IPS DF 6.9 (cell line): ENCODE measurements around the gene EFCAB9.

Experiments
- DNase-seq: peaks from one replicate; pipeline ENCODE4 v3.0.0-alpha.2; 2013; ENCODE audit warnings: low read depth, low spot score
- H3K27ac ChIP-seq: one replicate; pipeline ENCODE4 v1.5.1; 2013; ENCODE audit warnings: low read length, control low read depth
- H3K27me3 ChIP-seq: 2 replicates; pipeline ENCODE4 v1.6.1; 2013; ENCODE audit warnings: mild to moderate bottlenecking, low read length; ENCODE audit not compliant: control insufficient read depth, insufficient read depth
- H3K36me3 ChIP-seq: 2 replicates; pipeline ENCODE4 v1.6.1; 2013; ENCODE audit warnings: low read length; ENCODE audit not compliant: control insufficient read depth, insufficient read depth
- H3K4me1 ChIP-seq: 2 replicates; pipeline ENCODE4 v1.6.1; 2013; ENCODE audit warnings: low read length; ENCODE audit not compliant: control insufficient read depth, insufficient read depth
- H3K4me3 ChIP-seq: 2 replicates; pipeline ENCODE4 v1.5.1; 2013; ENCODE audit warnings: mild to moderate bottlenecking, low read length
- H3K9me3 ChIP-seq: 2 replicates; pipeline ENCODE4 v1.6.1; 2013; ENCODE audit warnings: low read length, inconsistent platforms; ENCODE audit not compliant: control insufficient read depth, insufficient read depth
- WGBS: extraction: QIAGEN DNeasy Blood & Tissue Kit; methylation state at CpG from one replicate; pipeline ENCODE4 v1.1.7; 2013; ENCODE audit warnings: mixed read lengths, missing lambda C conversion rate; ENCODE audit not compliant: insufficient read length, insufficient coverage; 5-methylcytosine and 5-hydroxymethylcytosine counted together

EFCAB9 gene

GRCh38 chr5:172235132-172235780 lies 41.3 kb downstream of the EFCAB9 start:
- no peak for DNase-seq
- no peak overlapping the region for H3K27ac ChIP-seq
- H3K4me3 ChIP-seq: no peak overlapping the region

GRCh38 chr5:172235827-172236736 lies 42.1 kb downstream of the EFCAB9 start:
- Histone ChIP-seq H3K27me3 (no peaks in the 10 kb centered on the region), H3K4me3 (no peak overlapping the region), H3K9me3 (no peaks in the 10 kb centered on the region), H3K4me1 (peaks cover 1% of the 10 kb centered on the region; the same call in 1 of the 2 replicates), H3K27ac (no peak overlapping the region), H3K36me3 (peaks cover 2% of the 10 kb centered on the region; the same call in 1 of the 2 replicates)
- 100% methylated on average over 1 of the region's 3 CpGs for WGBS
- no peak for DNase-seq

More at GRCh38 chr5:172235132-172235780, 41.3 kb downstream of the EFCAB9 start:
- Histone ChIP-seq H3K27me3 (no peaks in the 10 kb centered on the region), H3K36me3 (peaks cover 2% of the 10 kb centered on the region; the same call in 1 of the 2 replicates), H3K4me1 (peaks cover 1% of the 10 kb centered on the region; the same call in 1 of the 2 replicates), H3K9me3 (no peaks in the 10 kb centered on the region)
- WGBS: no CpG with 5 or more reads among the region's 4 CpGs

- H3K36me3 ChIP-seq: peaks cover 2% of the 10 kb centered on the region; the same call in 1 of the 2 replicates
- H3K27ac ChIP-seq: no peak overlapping the region
- no peaks in the 10 kb centered on the region for H3K9me3 ChIP-seq
- DNase-seq: no peak
- H3K4me3 ChIP-seq: no peak overlapping the region
- WGBS: 100% methylated on average over 1 of the region's 1 CpG
- H3K4me1 ChIP-seq: peaks cover 1% of the 10 kb centered on the region; the same call in 1 of the 2 replicates
- H3K27me3 ChIP-seq: no peaks in the 10 kb centered on the region
Measured at GRCh38 chr5:172238334-172238733, 44.4 kb downstream of the EFCAB9 start.

- no CpG with 5 or more reads among the region's 3 CpGs for WGBS
- no peaks in the 10 kb centered on the region for H3K4me1 ChIP-seq
- DNase-seq: no peak
- no peak overlapping the region for H3K4me3 ChIP-seq
- H3K36me3 ChIP-seq: no peaks in the 10 kb centered on the region
- no peak overlapping the region for H3K27ac ChIP-seq
- H3K9me3 ChIP-seq: no peaks in the 10 kb centered on the region
- no peaks in the 10 kb centered on the region for H3K27me3 ChIP-seq
Measured at GRCh38 chr5:172243302-172243701, 49.3 kb downstream of the EFCAB9 start.

- no CpG with 5 or more reads among the region's 2 CpGs for WGBS
- H3K27me3 ChIP-seq: no peaks in the 10 kb centered on the region
- H3K4me1 ChIP-seq: no peaks in the 10 kb centered on the region
- H3K36me3 ChIP-seq: no peaks in the 10 kb centered on the region
- no peak for DNase-seq
- no peak overlapping the region for H3K27ac ChIP-seq
- no peak overlapping the region for H3K4me3 ChIP-seq
- no peaks in the 10 kb centered on the region for H3K9me3 ChIP-seq
Measured at GRCh38 chr5:172245046-172245445, 51.1 kb downstream of the EFCAB9 start.

- Histone ChIP-seq H3K4me1 (no peaks in the 10 kb centered on the region), H3K36me3 (no peaks in the 10 kb centered on the region), H3K27me3 (no peaks in the 10 kb centered on the region), H3K27ac (no peak overlapping the region), H3K4me3 (no peak overlapping the region), H3K9me3 (no peaks in the 10 kb centered on the region)
- no CpG with 5 or more reads among the region's 1 CpG for WGBS
- no peak for DNase-seq
Measured at GRCh38 chr5:172245703-172246125, 51.7 kb downstream of the EFCAB9 start.

GRCh38 chr5:172248637-172249036 lies 54.7 kb downstream of the EFCAB9 start:
- Histone ChIP-seq H3K27ac (no peak overlapping the region), H3K9me3 (no peaks in the 10 kb centered on the region), H3K4me3 (no peak overlapping the region), H3K27me3 (no peaks in the 10 kb centered on the region), H3K36me3 (no peaks in the 10 kb centered on the region), H3K4me1 (no peaks in the 10 kb centered on the region)
- WGBS: no CpG with 5 or more reads among the region's 2 CpGs
- DNase-seq: no peak

- H3K4me3 ChIP-seq: no peak overlapping the region
- no peak overlapping the region for H3K27ac ChIP-seq
- no peaks in the 10 kb centered on the region for H3K9me3 ChIP-seq
- no peak for DNase-seq
- whole genome bisulfite sequencing: no CpG with 5 or more reads among the region's 1 CpG
- no peaks in the 10 kb centered on the region for H3K4me1 ChIP-seq
- no peaks in the 10 kb centered on the region for H3K27me3 ChIP-seq
- peaks cover 10% of the 10 kb centered on the region for H3K36me3 ChIP-seq
Measured at GRCh38 chr5:172251419-172251818, 57.4 kb downstream of the EFCAB9 start.

GRCh38 chr5:172252501-172252900 lies 58.5 kb downstream of the EFCAB9 start:
- H3K27me3 ChIP-seq: no peaks in the 10 kb centered on the region
- H3K4me3 ChIP-seq: no peak overlapping the region
- H3K9me3 ChIP-seq: no peaks in the 10 kb centered on the region
- H3K4me1 ChIP-seq: no peaks in the 10 kb centered on the region
- no CpG with 5 or more reads among the region's 2 CpGs for WGBS
- H3K27ac ChIP-seq: no peak overlapping the region
- no peak for DNase-seq
- peaks cover 10% of the 10 kb centered on the region for H3K36me3 ChIP-seq
